HepG2 (cell line): Measurements from ENCODE around the gene MIS18BP1. TPM values are rescaled to one million over a fixed set of nuclear protein-coding genes. Genes with fewer than 3 reads are reported as not detected.

Experiments
- BHLHE40 ChIP-seq: IDR thresholded peaks from 2 replicates; pipeline ENCODE4 v1.6.1; 2011; ENCODE audit warnings: low read length, improper control_type of control experiment
- FOXO4 ChIP-seq: sonication (generic); formaldehyde crosslinking; conservative IDR thresholded peaks from 2 replicates; pipeline ENCODE4 v1.8.1; 2023; ENCODE audit warnings: missing genetic modification reagents
- LCORL ChIP-seq, 2 experiments: fragments of 450-650 bp in 1 of 2; sonication (generic) in 1 of 2; formaldehyde crosslinking in 1 of 2; IDR thresholded peaks; 2 replicates each; pipeline versions ENCODE4 v1.5.0 to v1.6.1; 2017 to 2020; ENCODE audit warnings: antibody characterized with exemption in 1 of 2, missing genetic modification reagents in 1 of 2
- NCOA5 ChIP-seq: sonication (generic); formaldehyde crosslinking; IDR thresholded peaks from 2 replicates; pipeline ENCODE4 v1.4.0; 2020; ENCODE audit warnings: missing genetic modification reagents
- RELA ChIP-seq: sonication (generic); formaldehyde crosslinking; IDR thresholded peaks from 2 replicates; pipeline ENCODE4 v1.4.0; 2020; ENCODE audit warnings: missing genetic modification reagents
- RFXAP ChIP-seq: sonication (generic); formaldehyde crosslinking; IDR thresholded peaks from 2 replicates; pipeline ENCODE4 v1.4.0; 2020; ENCODE audit warnings: missing genetic modification reagents, borderline replicate concordance
- SMAD3 ChIP-seq: sonication (generic); formaldehyde crosslinking; IDR thresholded peaks from 2 replicates; pipeline ENCODE4 v1.4.0; 2020; ENCODE audit warnings: missing genetic modification reagents
- SP2 ChIP-seq: sonication (generic); formaldehyde crosslinking; IDR thresholded peaks from 2 replicates; pipeline ENCODE4 v1.5.1; 2020; ENCODE audit warnings: mild to moderate bottlenecking, missing genetic modification reagents
- ZBTB33 ChIP-seq: sonication (generic); formaldehyde crosslinking; IDR thresholded peaks from 2 replicates; pipeline ENCODE4 v1.4.0; 2020; ENCODE audit warnings: missing genetic modification reagents
- ZKSCAN1 ChIP-seq: fragments of 150-350 bp; IDR thresholded peaks from 2 replicates; pipeline ENCODE4 v1.6.1; 2014; ENCODE audit warnings: low read length
- ZKSCAN5 ChIP-seq: sonication (generic); formaldehyde crosslinking; IDR thresholded peaks from 2 replicates; pipeline ENCODE4 v1.5.1; 2020; ENCODE audit warnings: mild to moderate bottlenecking, missing genetic modification reagents
- ZMYM2 ChIP-seq: sonication (generic); formaldehyde crosslinking; IDR thresholded peaks from 2 replicates; pipeline ENCODE4 v1.8.0; 2022; ENCODE audit warnings: mild to moderate bottlenecking, missing genetic modification reagents
- ZNF451 ChIP-seq: sonication (generic); formaldehyde crosslinking; IDR thresholded peaks from 2 replicates; pipeline ENCODE4 v1.5.0; 2020; ENCODE audit warnings: mild to moderate bottlenecking, missing genetic modification reagents
- ZNF503 ChIP-seq: sonication (generic); formaldehyde crosslinking; IDR thresholded peaks from 2 replicates; pipeline ENCODE4 v1.4.0; 2020; ENCODE audit warnings: missing genetic modification reagents
- ZNF768 ChIP-seq: sonication (generic); formaldehyde crosslinking; IDR thresholded peaks from 2 replicates; pipeline ENCODE4 v1.4.0; 2020; ENCODE audit warnings: missing genetic modification reagents
- ZNF777 ChIP-seq: sonication (generic); formaldehyde crosslinking; IDR thresholded peaks from 2 replicates; pipeline ENCODE4 v1.4.0; 2020; ENCODE audit warnings: missing genetic modification reagents
- polyA plus RNA-seq, 8 experiments: library from polyadenylated mRNA; depleted of rRNA in 3 of 8; stranded (reverse) in 7 of 8; unstranded in 1 of 8; fragments of >200 nt; fragmentation: Illumina TruSeq in 4 of 8; extraction: Trizol in 4 of 8; gene quantifications; 2 replicates each; pipeline versions ENCODE4 v1.2.1 to v1.2.3, GENCODE V29; 2011 to 2016; ENCODE audit warnings: low read depth in 4 of 8, missing spikeins in 1 of 8, mixed read lengths in 1 of 8; ENCODE audit not compliant: insufficient read depth in 1 of 8
- total RNA-seq, 5 experiments: library from RNA; depleted of rRNA; stranded (reverse); fragments of >200 nt; fragmentation: Illumina TruSeq; extraction: Trizol; gene quantifications; 2 replicates each; pipeline ENCODE4 v1.2.3, GENCODE V29; 2016; ENCODE audit warnings: low read depth in 1 of 5
- TF ChIP-seq, protein P1 (sequence below): sonication (generic); formaldehyde crosslinking; IDR thresholded peaks from 2 replicates; pipeline ENCODE4 v1.4.0; 2020; ENCODE audit warnings: missing genetic modification reagents
- TF ChIP-seq, protein P2 (sequence below): sonication (generic); formaldehyde crosslinking; IDR thresholded peaks from 2 replicates; pipeline ENCODE4 v1.4.0; 2020; ENCODE audit warnings: mild to moderate bottlenecking, missing genetic modification reagents, borderline replicate concordance
- TF ChIP-seq, protein P3 (sequence below): sonication (generic); IDR thresholded peaks from 2 replicates; pipeline ENCODE4 v1.6.1; 2016; ENCODE audit warnings: low read depth, borderline replicate concordance

MIS18BP1 gene
- total and polyA plus RNA-seq, 2 of the 13 experiments (the other 11 are each of a cell fraction or from before 2014, with no cell fraction given): 9.5 to 36.4 TPM

- TF ChIP-seq ZNF503 (peak; percentile 45; the same call in 1 of the 2 replicates), ZKSCAN5 (CRISPR knock-in tag) (0 out of 2 replicates have a peak, but pooled peaks have one; percentile 14), NCOA5 (CRISPR knock-in tag) (no peak), ZBTB33 (CRISPR knock-in tag) (no peak; the same call in none of the 2 replicates), SMAD3 (peak; percentile 94), SP2 (CRISPR knock-in tag) (peak; percentile 60), ZMYM2 (CRISPR knock-in tag) (peak; percentile 98), RELA (no peak), FOXO4 (CRISPR knock-in tag) (0 out of 2 replicates have a peak, but pooled peaks have one; percentile 99), ZNF451 (peak; percentile 81; the same call in 1 of the 2 replicates), ZKSCAN1 (peak; percentile 52; the same call in 1 of the 2 replicates), ZNF768 (CRISPR knock-in tag) (peak; percentile 62; the same call in 1 of the 2 replicates), BHLHE40 (peak; percentile 52), ZNF777 (CRISPR knock-in tag) (peak; percentile 92), RFXAP (0 out of 2 replicates have a peak, but pooled peaks have one; percentile 73), LCORL (IDR thresholded peaks at IDR 0.05) (0 out of 2 replicates have a peak, but pooled peaks have one; percentile 21), LCORL (CRISPR knock-in tag; IDR thresholded peaks at IDR 0.05) (peak; percentile 82)
- TF ChIP-seq, protein P1, sequence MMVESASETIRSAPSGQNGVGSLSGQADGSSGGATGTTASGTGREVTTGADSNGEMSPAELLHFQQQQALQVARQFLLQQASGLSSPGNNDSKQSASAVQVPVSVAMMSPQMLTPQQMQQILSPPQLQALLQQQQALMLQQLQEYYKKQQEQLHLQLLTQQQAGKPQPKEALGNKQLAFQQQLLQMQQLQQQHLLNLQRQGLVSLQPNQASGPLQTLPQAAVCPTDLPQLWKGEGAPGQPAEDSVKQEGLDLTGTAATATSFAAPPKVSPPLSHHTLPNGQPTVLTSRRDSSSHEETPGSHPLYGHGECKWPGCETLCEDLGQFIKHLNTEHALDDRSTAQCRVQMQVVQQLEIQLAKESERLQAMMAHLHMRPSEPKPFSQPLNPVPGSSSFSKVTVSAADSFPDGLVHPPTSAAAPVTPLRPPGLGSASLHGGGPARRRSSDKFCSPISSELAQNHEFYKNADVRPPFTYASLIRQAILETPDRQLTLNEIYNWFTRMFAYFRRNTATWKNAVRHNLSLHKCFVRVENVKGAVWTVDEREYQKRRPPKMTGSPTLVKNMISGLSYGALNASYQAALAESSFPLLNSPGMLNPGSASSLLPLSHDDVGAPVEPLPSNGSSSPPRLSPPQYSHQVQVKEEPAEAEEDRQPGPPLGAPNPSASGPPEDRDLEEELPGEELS (CRISPR knock-in tag): peak; percentile 53; the same call in 1 of the 2 replicates
- TF ChIP-seq, protein P2, sequence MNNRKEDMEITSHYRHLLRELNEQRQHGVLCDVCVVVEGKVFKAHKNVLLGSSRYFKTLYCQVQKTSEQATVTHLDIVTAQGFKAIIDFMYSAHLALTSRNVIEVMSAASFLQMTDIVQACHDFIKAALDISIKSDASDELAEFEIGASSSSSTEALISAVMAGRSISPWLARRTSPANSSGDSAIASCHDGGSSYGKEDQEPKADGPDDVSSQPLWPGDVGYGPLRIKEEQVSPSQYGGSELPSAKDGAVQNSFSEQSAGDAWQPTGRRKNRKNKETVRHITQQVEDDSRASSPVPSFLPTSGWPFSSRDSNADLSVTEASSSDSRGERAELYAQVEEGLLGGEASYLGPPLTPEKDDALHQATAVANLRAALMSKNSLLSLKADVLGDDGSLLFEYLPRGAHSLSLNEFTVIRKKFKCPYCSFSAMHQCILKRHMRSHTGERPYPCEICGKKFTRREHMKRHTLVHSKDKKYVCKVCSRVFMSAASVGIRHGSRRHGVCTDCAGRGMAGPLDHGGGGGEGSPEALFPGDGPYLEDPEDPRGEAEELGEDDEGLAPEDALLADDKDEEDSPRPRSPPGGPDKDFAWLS (CRISPR knock-in tag): no peak
- TF ChIP-seq, protein P3, sequence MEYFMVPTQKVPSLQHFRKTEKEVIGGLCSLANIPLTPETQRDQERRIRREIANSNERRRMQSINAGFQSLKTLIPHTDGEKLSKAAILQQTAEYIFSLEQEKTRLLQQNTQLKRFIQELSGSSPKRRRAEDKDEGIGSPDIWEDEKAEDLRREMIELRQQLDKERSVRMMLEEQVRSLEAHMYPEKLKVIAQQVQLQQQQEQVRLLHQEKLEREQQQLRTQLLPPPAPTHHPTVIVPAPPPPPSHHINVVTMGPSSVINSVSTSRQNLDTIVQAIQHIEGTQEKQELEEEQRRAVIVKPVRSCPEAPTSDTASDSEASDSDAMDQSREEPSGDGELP: no peak
Observed at GRCh38 chr14:45253070-45253753, at the start of gene MIS18BP1 (continued).
